ENCODE data around the gene PEX7. TPM values are rescaled to one million over a fixed set of nuclear protein-coding genes. Genes with fewer than 3 reads are reported as not detected.

The PEX7 gene
- total and polyA plus RNA-seq, 10 of the 15 experiments (the other 5 are each of a cell fraction or from before 2014, with no cell fraction given): 0.58 to 12.4 (median 8.8) TPM

GRCh38 chr6:136816656-136817055, 5.7 kb upstream of the PEX7 start:
- H3K4me2 ChIP-seq (ENCODE audit: control insufficient read depth, insufficient read depth): no peak overlapping the region

More at GRCh38 chr6:136816656-136817055, 5.7 kb upstream of the PEX7 start:
- Histone ChIP-seq H3K9me3 (replicated peaks; ENCODE audit: control insufficient read depth, insufficient read depth, low read length) (no peaks in the 10 kb centered on the region; the same call in 2 of the 3 replicates), H3K79me2 (ENCODE audit: control insufficient read depth, insufficient read depth, low read length) (no peaks in the 10 kb centered on the region), H3K36me3 (ENCODE audit: control insufficient read depth in 2 of 2, insufficient read depth in 2 of 2, low read length in 1 of 2) (no peaks in the 10 kb centered on the region), H3K4me3 (no peak overlapping the region), H3K27me3 (replicated peaks in 1 of 2; ENCODE audit: control insufficient read depth in 2 of 2, insufficient read depth in 2 of 2, low read length in 1 of 2) (no peaks in the 10 kb centered on the region), H3K27ac (ENCODE audit: control insufficient read depth, insufficient read depth) (no peak overlapping the region), H3K9ac (ENCODE audit: control insufficient read depth, insufficient read depth, low read length) (no peak overlapping the region), H4K20me1 (ENCODE audit: control insufficient read depth, insufficient read depth) (no peaks in the 10 kb centered on the region), H2AFZ (ENCODE audit: control insufficient read depth, low read depth, low read length) (no peak overlapping the region), H3K4me1 (ENCODE audit: control insufficient read depth, insufficient read depth, low read length) (no peaks in the 10 kb centered on the region)
- in situ Hi-C loops (cut with MboI): no loop called here
- ChIA-PET POLR2A (no interaction called here), SMC1A (ENCODE audit: uncharacterized antibody, unreplicated experiment) (interaction anchor here (1.0 kb wide), 2 partner anchors 13 to 22 kb away, joined by 3 read pairs; no protein-coding TSS in a partner anchor), RAD21 (ENCODE audit: unreplicated experiment) (no interaction called here), CTCF (interaction anchor here (0.6 to 1.1 kb wide), 2 partner anchors 173 to 281 kb away, joined by 3 to 4 read pairs; no protein-coding TSS in a partner anchor)
- no peak for TF ChIP-seq SMAD5 (IDR thresholded peaks at IDR 0.05; ENCODE audit: low read depth)
- TF ChIP-seq TAF1 (IDR thresholded peaks at IDR 0.05; ENCODE audit: borderline replicate concordance, low read depth, low read length): no peak
- TF ChIP-seq RB1 (IDR thresholded peaks at IDR 0.05; ENCODE audit: borderline replicate concordance): no peak
- TF ChIP-seq GATAD2B (conservative IDR thresholded peaks at IDR 0.05; ENCODE audit: low read depth): no peak
- TF ChIP-seq E4F1 (IDR thresholded peaks at IDR 0.05; ENCODE audit: borderline replicate concordance, partially characterized antibody): no peak
- TF ChIP-seq HDAC2 (IDR thresholded peaks at IDR 0.05): no peak
- TF ChIP-seq ZNF207 (IDR thresholded peaks at IDR 0.05; ENCODE audit: borderline replicate concordance): no peak
- TF ChIP-seq FOS (IDR thresholded peaks at IDR 0.05; ENCODE audit: borderline replicate concordance, extremely low read depth, insufficient read length): no peak
- TF ChIP-seq BRCA1 (IDR thresholded peaks at IDR 0.05; ENCODE audit: low read depth, low read length): no peak
- TF ChIP-seq ZNF384 (IDR thresholded peaks at IDR 0.05; ENCODE audit: borderline replicate concordance, low read depth, low read length): no peak
- BruUV-seq (replicated peaks): no TSS peak
- intact Hi-C loops (cut with micrococcal nuclease; ENCODE audit: unreplicated experiment): no loop called here
- DNase-seq (ENCODE audit: low read depth, low spot score): no peak
- no peak for FAIRE-seq
- 44% methylated on average over 2 of the region's 2 CpGs for WGBS (ENCODE audit: insufficient coverage, insufficient replicate concordance, low lambda C conversion rate, missing lambda C conversion rate)
- ATAC-seq: no peak
